GM18517 (cell line): ENCODE data around the gene XPNPEP3.
"Not testable (repeated sequence)": the region's sequence is repeated elsewhere in the genome, so short reads cannot be mapped to it uniquely, and the experiment has no call there.

Source experiments
- ATAC-seq: cut with Tn5 transposase; IDR thresholded peaks from one replicate; pipeline ENCODE4 v1.9.1; 2021; ENCODE audit warnings: mild to moderate bottlenecking, moderate library complexity; ENCODE audit not compliant: unreplicated experiment

XPNPEP3 gene

DNA sequence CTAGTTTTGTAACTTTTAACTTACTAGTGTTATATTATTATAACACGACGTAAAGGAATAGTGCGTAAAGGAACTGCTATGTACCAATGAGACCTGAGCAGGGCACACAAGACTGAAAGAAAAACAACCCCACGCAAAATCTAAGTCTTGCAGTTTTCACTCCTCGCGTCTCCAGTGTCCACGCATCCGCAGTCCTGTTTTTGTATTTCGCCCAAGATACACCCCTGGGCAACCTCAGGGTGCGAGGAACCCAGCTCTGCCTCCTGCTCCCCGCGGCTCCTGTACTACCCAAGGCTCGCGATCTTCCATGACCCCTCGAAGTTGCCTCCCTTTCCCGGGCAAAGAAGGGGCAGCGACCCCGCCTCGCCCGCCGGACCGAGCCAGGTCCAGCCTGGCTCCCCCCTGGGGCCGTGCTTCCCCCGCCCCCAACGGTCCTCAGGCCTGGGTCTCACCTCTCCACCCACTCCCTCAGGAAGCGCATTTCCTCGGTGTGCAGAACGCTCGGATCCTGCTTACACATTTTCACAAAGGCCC lies 902 bp upstream of the XPNPEP3 start:
- peak; percentile 7 for ATAC-seq

DNA sequence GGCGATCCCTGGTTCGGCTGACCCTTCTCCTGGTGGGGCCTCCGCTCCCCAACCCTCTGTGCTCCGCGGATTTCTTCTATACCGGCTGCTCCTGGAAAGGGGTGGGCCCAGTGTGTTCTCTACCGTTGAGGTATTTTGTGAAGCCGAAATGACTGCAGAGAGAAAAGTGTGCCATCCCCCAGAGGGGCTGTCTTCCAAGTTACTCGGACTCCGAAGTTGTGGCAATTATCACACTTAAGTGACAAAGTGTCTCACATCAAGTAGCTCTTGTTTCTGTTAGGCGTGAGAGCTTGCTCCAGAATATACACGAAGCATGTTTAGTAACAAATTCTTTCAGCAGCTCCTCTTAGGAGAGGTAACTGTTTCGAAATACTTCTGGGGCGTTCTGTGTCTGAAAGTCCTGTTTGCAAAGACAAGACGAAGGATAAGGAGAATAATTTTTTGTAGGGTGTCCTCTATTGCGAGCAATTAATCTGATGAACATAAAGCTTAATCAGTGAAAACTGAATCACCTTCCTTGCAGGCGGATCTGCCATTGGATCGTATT lies 434 bp downstream of the XPNPEP3 start:
- ATAC-seq = no peak

DNA sequence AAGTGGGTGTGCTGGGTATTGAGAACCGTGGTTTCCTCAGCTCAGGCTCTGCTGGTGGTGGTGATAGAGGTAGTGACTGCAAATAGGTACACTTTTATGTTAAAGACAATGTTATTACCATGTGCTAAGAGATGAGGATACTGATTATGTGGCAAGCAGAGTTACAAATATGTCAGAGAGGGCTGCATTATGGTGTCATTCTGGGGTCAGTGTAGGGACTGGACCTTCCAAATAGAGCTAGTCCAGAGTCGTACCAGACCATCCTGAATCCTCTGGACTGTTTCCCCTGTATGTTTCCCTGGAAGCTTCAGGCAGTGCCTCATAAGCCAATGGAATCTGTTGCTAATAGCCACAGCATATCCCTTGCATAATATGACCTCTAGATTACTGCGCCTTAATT lies 5.1 kb downstream of the XPNPEP3 start, which contains the start of gene DNAJB7:
TSS of gene DNAJB7 (minus strand) at position 101 of the 400 bp plus-strand sequence. CDS start 119 bp downstream, outside the sequence.
- no peak for ATAC-seq

DNA sequence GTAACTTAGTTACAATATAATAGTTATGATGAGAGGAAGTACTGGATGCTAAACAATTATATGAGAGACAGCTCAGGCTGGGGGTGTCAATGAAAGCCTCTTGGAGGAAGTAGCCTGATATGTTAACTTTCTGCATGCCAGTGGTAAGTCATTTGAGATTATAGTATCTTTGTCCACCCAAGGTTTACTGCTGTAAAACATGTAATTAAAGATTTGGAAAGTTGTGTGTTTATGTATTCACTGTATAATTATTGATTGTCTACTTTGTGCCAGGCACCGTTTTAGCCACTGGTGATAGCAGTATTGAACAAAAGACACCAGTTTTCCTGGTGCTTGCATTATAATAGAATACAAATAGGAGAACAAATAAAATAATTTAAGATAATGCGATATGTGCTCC lies 5.6 kb downstream of the XPNPEP3 start:
- no peak for ATAC-seq

DNA sequence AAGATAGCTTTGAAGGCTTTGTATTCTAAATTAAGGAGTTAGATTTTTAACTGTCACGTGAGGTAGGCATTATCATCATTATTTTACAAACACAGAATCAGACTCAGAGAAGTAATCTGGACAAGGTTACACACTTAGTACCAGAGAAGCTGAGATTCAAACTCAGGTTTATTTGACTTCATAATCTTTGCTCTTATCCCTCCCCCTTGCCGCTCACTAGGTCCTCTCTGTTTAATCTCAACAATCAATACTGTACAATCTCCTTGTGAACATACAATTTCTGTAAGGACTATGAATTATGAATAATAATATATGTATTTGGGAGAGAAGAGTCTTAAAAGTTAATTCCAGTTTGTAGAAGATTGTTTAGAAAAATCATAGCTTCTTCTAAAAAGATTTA lies 10.2 kb downstream of the XPNPEP3 start:
- no peak for ATAC-seq

DNA sequence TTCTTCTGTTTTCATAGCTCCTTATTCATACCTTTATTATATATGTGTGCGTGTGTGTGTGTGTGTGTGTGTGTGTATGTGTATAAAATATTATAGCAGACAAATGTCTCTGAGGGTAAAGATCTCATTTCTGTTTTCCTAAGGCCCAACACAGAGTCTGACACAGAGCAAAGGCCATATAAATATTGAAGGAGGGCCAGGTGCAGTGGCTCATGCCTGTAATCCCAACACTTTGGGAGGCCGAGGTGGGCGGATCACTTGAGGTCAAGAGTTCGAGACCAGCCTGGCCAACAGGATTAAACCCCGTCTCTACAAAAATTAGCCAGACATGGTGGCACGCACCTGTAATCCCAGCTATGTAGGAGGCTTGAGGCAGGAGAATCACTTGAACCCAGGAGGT lies 11.4 kb downstream of the XPNPEP3 start:
- not testable (repeated sequence) for ATAC-seq

DNA sequence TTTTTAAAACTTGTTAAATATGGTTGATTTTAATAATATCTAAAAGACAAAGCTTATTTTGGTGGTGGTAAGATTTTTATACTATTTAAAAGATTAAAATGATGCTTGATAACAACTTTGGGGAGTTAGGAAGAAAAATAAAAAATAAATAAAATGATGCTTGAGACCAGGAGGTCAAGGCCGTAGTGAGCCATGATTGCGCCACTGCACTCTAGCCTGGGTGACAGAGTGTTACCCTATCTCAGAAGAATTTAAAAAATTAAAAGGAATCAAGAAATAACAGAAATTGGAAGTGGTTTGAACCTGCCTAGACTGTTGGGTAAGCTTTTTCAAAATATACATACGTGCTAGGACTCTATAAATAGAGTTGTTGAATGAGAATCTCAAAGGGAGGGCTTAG lies 17.1 kb downstream of the XPNPEP3 start:
- no peak for ATAC-seq

DNA sequence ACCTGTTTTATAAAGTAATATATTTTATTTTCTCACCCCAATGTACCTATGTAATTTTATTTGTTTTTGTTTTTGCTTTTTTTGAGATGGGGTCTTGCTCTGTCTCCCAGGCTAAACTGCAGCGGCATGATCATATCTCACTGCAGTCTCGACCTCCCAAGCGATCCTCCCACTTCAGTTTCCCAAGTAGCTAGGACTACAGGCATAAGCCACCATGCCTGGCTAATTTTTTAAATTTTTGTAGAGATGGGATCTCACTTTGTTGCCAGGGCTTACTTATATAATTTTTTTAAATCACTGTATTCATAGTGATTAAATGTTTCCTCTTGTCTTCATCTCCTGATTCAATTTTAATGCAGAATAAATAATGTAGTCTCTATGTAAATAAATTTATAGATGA lies 18.2 kb downstream of the XPNPEP3 start:
- ATAC-seq = no peak

DNA sequence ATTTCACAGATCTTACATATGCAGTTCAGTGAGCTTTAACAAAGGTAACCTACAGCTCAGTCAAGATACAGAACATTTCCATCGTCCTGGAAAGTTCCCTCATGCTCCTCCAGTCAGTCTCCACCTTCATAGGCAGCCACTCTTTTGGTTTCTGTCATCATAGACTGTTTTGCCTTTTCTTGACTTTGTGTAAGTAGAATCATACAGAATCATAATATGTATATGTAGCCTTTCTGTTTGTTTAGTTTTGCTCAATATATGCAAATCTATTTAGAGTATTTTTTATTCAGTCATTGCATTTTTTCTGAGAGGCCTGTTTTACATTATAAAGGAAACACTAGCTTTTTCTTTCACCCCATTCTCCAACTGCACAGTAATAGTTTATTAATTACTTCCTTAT lies 20.0 kb downstream of the XPNPEP3 start:
- ATAC-seq = no peak

DNA sequence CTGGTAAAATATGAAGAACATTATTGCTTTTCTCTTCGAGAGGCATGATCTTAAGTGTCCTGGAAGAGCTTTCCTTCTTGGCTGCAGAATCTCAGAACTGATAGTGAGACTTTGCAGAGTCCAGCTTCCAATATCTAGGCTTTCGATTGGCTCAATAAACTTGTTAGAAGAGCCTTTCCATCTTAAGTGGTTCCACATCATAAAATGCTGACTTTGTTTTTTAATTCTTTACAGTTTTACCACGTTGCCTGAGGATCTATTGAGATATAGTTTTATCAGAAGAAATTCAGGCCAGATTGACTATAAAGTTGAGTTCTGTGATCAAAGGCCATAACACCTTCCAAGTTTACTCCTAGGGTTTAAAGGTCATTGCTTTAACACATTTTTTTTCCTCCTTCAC lies 20.5 kb downstream of the XPNPEP3 start:
- no peak for ATAC-seq

DNA sequence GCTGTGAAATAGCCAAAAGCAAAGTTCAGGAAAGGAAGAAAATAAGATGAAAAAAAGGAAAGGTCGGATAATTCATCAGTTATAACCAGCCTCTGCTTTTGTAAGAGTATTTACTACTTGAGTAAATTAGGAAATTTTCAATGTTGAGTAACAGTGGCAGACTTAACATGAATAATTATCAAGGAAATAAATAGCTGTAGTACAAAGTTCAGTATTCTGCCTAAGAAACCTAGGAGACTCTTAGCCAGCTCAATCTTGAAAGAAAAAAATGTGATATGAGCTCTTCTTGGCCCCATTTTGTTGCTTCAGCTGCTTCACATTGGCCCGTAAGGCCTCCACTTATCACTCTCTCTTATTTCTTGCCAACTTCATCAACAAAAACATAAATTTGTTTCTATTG lies 22.0 kb downstream of the XPNPEP3 start:
- no peak for ATAC-seq

DNA sequence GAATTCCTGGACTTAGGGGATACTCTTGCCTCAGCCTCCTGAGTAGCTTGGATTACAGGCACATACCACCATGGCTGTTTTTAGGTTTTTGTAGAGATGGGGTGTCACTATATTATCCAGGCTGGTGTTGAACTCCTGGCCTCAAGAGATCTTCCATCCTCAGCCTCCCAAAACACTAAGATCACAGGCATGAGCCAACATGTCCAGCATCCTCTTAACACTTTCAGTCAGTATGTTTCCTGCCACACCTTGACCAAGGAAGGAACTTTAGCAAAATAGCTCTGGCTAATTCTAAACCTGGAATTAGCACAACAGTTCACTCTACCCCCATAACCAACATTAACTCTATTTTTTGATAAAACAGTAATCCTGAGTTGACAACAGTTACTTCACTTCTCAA lies 32.2 kb downstream of the XPNPEP3 start:
- ATAC-seq = no peak

DNA sequence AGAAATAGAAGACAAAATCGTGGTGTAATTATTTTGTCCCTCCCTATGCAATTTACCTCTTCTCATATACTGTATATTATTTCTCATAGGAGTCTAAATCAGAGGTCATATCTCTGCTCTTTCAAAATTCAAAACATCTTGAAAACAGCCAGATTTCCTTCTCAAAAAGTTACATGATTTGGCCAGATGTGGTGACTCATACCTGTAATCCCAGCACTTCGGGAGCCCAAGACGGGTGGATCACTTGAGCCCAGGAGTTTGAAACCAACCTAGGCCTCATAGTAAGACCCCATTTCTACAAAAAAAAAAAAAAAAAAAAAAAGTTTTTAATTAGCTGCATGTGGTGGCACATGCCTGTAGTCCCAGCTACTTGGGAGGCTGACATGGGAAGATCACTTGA lies 33.9 kb downstream of the XPNPEP3 start:
- ATAC-seq = no peak

DNA sequence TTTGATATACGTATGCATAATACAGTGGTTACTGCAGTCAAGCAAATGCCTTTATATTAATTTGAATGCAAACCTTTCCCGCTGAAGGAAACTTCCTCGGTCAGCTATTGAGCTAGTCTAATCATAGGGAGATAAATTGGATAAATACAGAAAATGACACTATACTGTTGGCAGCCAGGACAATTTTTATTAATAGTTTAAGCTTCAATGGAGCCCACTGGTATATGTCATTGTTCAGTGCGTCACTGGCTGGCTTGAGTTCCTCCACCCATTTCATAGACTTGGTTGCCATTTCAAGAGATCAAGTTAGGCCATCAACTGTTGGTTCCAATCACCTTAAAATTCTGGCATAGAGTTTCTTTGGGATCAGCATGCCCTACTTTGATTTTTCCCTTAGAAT lies 37.5 kb downstream of the XPNPEP3 start:
- no peak for ATAC-seq

DNA sequence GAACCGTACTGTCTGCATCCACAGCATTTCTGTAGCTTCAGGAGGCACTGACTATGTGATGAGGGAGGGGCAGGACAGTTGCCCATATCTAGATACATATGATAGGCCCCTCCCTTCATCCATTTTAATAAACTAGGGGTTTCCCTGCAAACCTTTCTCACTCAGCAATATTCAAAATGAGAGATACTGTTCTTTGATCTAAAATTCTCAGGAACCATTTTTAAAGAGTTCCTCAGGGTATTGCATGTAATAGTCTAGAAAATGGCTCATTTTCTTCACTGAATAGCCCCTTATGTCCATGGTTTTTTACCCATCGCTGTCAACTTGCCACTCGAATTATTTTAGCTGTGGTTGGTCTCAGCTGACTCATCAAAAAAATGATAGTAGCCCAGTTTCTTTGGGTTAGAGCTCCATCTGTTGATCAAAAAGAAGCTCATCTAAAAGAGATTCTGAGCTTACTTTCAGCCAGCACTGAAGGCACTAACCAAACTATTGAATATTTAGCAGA lies 42.0 kb downstream of the XPNPEP3 start:
- ATAC-seq = no peak

DNA sequence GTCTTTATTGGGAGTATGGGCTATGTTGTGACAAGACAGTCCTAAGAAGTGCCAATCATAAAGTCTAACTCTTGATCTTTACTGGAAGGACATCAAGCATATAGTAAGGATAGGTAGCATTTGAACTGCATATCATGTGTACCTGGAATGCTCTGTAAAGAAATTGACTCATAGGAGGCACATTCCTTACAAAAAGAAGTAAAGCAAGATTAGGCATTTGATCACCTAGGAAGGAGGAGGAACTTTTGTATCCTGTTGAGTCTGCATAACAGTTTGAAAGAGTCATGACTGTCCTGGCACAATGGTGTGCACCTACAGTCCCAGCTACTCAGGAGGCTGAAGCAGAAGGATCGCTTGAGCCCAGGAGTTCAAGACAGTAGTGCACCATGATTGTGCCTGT lies 47.2 kb downstream of the XPNPEP3 start:
- no peak for ATAC-seq

DNA sequence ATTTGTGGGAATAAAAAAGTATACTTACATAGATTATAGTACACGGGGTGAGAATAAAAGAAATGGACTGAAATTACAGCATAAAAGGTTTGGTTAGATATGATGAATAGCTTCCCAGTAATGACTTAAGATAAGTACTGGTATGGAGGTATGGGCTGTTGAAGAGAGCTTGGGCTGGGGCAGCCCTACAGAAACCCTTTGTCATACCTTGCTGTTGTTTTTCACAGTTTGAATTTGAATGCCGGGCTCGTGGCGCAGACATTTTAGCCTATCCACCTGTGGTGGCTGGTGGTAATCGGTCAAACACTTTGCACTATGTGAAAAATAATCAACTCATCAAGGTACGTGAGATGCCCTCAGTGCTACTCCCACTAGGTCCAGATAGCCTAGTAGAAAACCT lies 51.9 kb downstream of the XPNPEP3 start:
- ATAC-seq = no peak

DNA sequence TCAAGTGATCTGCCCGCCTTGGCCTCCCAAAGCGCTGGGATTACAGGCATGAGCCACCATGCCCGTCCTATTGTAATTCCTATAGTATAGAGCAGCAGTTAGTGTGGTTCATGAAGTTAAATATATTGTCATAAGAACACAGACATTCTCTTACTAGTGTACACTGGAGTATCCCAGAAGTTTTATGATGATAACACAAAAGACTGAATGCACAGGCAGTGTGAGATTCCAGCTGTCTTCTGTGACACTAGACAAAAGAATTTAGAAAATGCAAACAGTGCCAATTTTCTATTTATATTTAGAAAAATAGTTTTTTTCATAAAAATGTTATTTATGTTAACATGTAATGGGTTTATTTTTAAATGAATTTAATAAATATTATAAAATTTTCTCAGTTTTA lies 54.8 kb downstream of the XPNPEP3 start:
- no peak for ATAC-seq

DNA sequence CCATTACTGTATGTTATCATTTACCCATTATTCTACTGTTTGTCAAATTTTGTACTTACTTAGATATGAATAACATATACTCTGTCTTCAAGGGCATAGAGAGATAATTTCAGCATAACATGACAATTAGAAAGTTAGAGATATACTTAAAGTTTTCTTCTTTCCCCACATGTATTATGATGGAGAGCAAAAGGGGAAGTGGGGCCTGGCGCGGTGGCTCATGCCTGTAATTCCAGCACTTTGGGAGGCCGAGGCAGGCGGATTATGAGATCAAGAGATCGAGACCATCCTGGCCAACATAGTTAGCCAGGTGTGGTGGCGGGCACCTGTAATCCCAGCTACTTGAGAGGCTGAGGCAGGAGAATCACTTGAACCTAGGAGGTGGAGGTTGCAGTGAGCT lies 56.0 kb downstream of the XPNPEP3 start:
- ATAC-seq = not testable (repeated sequence)

DNA sequence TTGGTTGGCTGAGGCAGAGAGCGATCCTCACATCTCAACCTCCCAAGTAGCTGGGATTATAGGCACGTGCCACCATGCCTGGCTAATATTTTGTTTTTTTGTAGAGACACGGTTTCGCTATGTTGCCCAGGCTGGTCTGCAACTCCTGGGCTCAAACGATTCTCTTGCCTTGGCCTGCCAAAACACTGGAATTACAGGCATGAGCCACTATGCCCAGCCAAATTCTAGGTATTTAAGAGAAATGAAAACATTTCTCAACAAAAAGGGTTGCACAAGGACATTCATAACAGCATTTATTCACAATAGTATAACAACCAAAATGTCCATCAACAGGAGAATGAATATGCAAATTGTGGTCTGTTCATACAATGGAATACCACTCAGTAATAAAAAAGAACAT lies 62.5 kb downstream of the XPNPEP3 start:
- ATAC-seq = no peak

DNA sequence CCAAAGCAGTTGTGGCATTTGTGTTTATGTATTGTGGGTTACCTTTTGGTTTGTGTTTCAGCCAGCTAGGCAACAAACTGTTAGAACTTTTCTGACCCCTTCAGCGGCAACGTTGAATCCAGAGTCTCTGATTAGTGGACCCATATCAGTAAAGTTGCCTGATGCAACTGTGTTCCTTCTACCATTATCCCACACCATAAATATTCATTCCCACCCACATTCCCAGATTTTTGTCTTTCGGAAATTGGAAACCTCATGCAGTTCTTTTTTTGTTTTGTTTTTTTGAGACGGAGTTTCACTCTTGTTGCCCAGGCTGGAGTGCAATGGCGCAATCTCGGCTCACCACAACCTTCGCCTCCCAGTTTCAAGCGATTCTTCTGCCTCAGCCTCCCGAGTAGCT lies 63.6 kb downstream of the XPNPEP3 start:
- no peak for ATAC-seq

DNA sequence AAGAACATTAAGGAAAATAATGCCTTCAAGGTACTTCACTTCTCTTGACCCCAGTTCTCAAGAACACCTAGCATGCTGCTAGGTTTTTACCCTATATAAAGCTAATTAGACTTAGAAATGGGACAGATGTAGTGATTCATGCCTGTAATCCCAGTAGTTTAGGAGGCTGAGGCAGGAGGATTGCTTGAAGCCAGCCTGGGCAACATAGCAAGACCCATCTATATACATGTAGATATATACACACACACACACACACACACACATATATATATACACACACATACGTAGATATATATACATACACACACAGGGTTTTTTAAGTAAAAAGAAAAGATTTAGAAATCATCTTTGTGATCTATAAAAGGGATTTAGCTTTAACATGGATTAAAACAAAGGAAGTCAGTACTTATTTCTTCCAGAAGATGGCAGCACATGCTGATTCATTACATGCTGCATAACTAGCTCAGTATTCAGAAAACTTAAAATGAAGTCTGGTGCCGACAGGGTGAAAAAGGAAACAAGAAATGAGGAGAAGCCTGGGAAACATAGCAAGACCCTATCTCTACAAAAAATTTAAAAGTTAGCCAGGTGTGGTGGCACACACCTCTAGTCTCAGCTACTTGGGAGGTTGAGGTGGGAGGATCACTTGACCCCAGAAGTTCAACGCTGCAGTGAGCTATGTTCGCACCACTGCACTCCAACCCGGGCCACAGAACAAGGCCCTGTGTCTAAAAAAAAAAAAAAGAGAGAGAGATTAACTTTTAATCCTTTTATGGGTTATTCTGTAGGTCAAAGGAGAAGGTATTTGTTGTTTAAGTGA lies 65.7 kb downstream of the XPNPEP3 start:
- ATAC-seq = no peak
